K562 (cell line): ENCODE results near the gene SOX8. TPM values are rescaled to one million over a fixed set of nuclear protein-coding genes. Genes with fewer than 3 reads are reported as not detected.

Experiments used
- ATAC-seq: fragments of 200-7000 bp; cut with Tn5 transposase; 3 replicates; pipeline ENCODE4 v1.9.1; 2020; ENCODE audit warnings: moderate library complexity
- BruUV-seq: library from RNA; stranded (reverse); fragments of 400-500 nt; replicated peaks from 2 replicates; lab custom pipeline; 2021; lab: Mats Ljungman, UMichigan
- CTCF ChIA-PET: fragments of 300-600 bp; formaldehyde crosslinking; extraction: SDS; loops from one replicate; lab custom pipeline; 2021; ENCODE audit warnings: low intra/inter-chr PET ratio; lab: Yijun Ruan, JAX
- POLR2A ChIA-PET: fragments of 300-600, 350-650 bp; sonication (Branson Sonifier 250); formaldehyde crosslinking; extraction: SDS; loops from one replicate; lab custom pipeline; 2021; ENCODE audit warnings: antibody characterized with exemption, inconsistent platforms; lab: Yijun Ruan, JAX
- DNase-seq, 4 experiments: peaks; one replicate each; pipeline versions ENCODE4 v3.0.0 to v3.0.0-alpha.2; 2011 to 2018; ENCODE audit warnings: low spot score in 3 of 4, mixed read lengths in 3 of 4; ENCODE audit errors: extremely low read depth in 1 of 4
- FAIRE-seq: peaks from 2 replicates; lab custom pipeline; 2011; peaks lifted over from hg19 to GRCh38; lab: Jason Lieb, UNC
- H2AFZ ChIP-seq: 2 replicates; pipeline ENCODE4 v1.6.0; 2011; ENCODE audit warnings: low read depth, low read length, control low read depth, inconsistent platforms
- H3K27ac ChIP-seq: fragments of 200-600 bp; 3 replicates; pipeline ENCODE4 v1.8.0; 2011; ENCODE audit warnings: low read depth, mild to moderate bottlenecking, control low read depth, inconsistent platforms, low read length, moderate library complexity, mixed read lengths; ENCODE audit errors: extremely low read depth
- H3K27me3 ChIP-seq, 2 experiments: fragments of 300-600 bp in 1 of 2; 2 replicates in 1 of 2; 3 replicates in 1 of 2; pipeline versions ENCODE4 v1.6.0 to v1.8.0; 2011; ENCODE audit warnings: inconsistent platforms in 2 of 2, low read length in 2 of 2, mild to moderate bottlenecking in 1 of 2, mixed read lengths in 1 of 2, moderate library complexity in 1 of 2; ENCODE audit not compliant: control insufficient read depth in 2 of 2, insufficient read depth in 2 of 2
- H3K36me3 ChIP-seq: fragments of 300-600 bp; 3 replicates; pipeline ENCODE4 v1.8.0; 2011; ENCODE audit warnings: mild to moderate bottlenecking, low read length, inconsistent platforms; ENCODE audit not compliant: control insufficient read depth, insufficient read depth
- H3K4me1 ChIP-seq, 2 experiments: fragments of 200-600 bp in 1 of 2; replicated peaks in 1 of 2; 2 replicates in 1 of 2; 3 replicates in 1 of 2; pipeline versions ENCODE4 v1.5.1 to v1.8.0; 2011; ENCODE audit warnings: inconsistent platforms in 2 of 2, low read length in 2 of 2, mild to moderate bottlenecking in 1 of 2, mixed read lengths in 1 of 2, moderate library complexity in 1 of 2; ENCODE audit not compliant: control insufficient read depth in 2 of 2, insufficient read depth in 2 of 2
- H3K4me2 ChIP-seq: 2 replicates; pipeline ENCODE4 v1.6.1; 2011; ENCODE audit warnings: low read length, control low read depth, inconsistent platforms, mixed read lengths; ENCODE audit not compliant: insufficient read depth
- H3K4me3 ChIP-seq: fragments of 200-600 bp; sonication (generic), shearing (Covaris generic); 2 replicates; pipeline ENCODE4 v1.5.1; 2016; ENCODE audit warnings: control low read depth, inconsistent platforms
- H3K79me2 ChIP-seq: fragments of 200-600 bp; 3 replicates; pipeline ENCODE4 v1.8.0; 2011; ENCODE audit warnings: low read length, inconsistent platforms; ENCODE audit not compliant: control insufficient read depth, insufficient read depth
- H3K9ac ChIP-seq, 2 experiments: 2 replicates each; pipeline versions ENCODE4 v1.6.0 to v1.6.1; 2011; ENCODE audit warnings: low read depth in 2 of 2, low read length in 2 of 2, control low read depth in 1 of 2, inconsistent platforms in 1 of 2, mild to moderate bottlenecking in 1 of 2, mixed read lengths in 1 of 2; ENCODE audit not compliant: insufficient read depth in 1 of 2
- H3K9me1 ChIP-seq: one replicate; pipeline ENCODE4 v1.6.0; 2011; ENCODE audit warnings: inconsistent platforms, mild to moderate bottlenecking, low read length, moderate library complexity; ENCODE audit not compliant: control insufficient read depth, insufficient read depth
- H3K9me3 ChIP-seq: replicated peaks from 2 replicates; pipeline ENCODE4 v1.5.1; 2011; ENCODE audit warnings: low read depth, low read length, inconsistent platforms; ENCODE audit not compliant: control insufficient read depth, insufficient read depth
- H4K20me1 ChIP-seq: replicated peaks from 2 replicates; pipeline ENCODE4 v1.6.1; 2011; ENCODE audit warnings: low read length, inconsistent platforms, mixed read lengths; ENCODE audit not compliant: control insufficient read depth, insufficient read depth
- ARNT ChIP-seq, 2 experiments: fragments of 450-650 bp; IDR thresholded peaks; 2 replicates each; pipeline ENCODE4 v1.6.1; 2016; ENCODE audit warnings: mild to moderate bottlenecking in 1 of 2
- CSDE1 ChIP-seq, 2 experiments: fragments of 450-650 bp; IDR thresholded peaks; 2 replicates each; pipeline ENCODE4 v1.6.1; 2016; ENCODE audit warnings: mild to moderate bottlenecking in 1 of 2
- HDAC2 ChIP-seq: fragments of 450-650 bp; IDR thresholded peaks from 2 replicates; pipeline ENCODE4 v1.6.1; 2016; ENCODE audit warnings: mild to moderate bottlenecking
- ZNF263 ChIP-seq: sonication (generic); formaldehyde crosslinking; IDR thresholded peaks from 2 replicates; pipeline ENCODE4 v1.8.0; 2022; ENCODE audit warnings: mild to moderate bottlenecking, missing genetic modification reagents, borderline replicate concordance
- WGBS: fragments of 100-300 bp; shearing (Covaris generic); methylation state at CpG from one replicate; pipeline ENCODE4 v1.1.6; 2016; ENCODE audit warnings: low coverage, mixed read lengths; ENCODE audit not compliant: insufficient coverage; ENCODE audit errors: missing lambda C conversion rate; 5-methylcytosine and 5-hydroxymethylcytosine counted together
- in situ Hi-C: fragments of 300-500 bp; cut with MboI; formaldehyde crosslinking; loops from 4 replicates; pipeline ENCODE4 v1.15.0; 2018; ENCODE audit warnings: inconsistent platforms, mixed read lengths
- intact Hi-C: fragments of 100-400 bp; cut with micrococcal nuclease; formaldehyde crosslinking; loops from 2 replicates; pipeline ENCODE4 v1.14.2; 2022
- polyA plus RNA-seq, 8 experiments: library from polyadenylated mRNA; depleted of rRNA in 4 of 8; stranded (reverse) in 5 of 8; unstranded in 3 of 8; fragments of >200 nt; fragmentation: Nextera tagmentation in 2 of 8; fragmentation: Illumina TruSeq in 1 of 8; extraction: Ambion mirVana in 2 of 8; extraction: Trizol in 1 of 8; gene quantifications; 2 replicates each; pipeline versions ENCODE4 v1.2.1 to v1.2.3, GENCODE V29; 2011 to 2014; ENCODE audit warnings: inconsistent platforms in 1 of 8, missing spikeins in 1 of 8
- total RNA-seq, 7 experiments: library from RNA; depleted of rRNA in 6 of 7; stranded (reverse); fragments of >200 nt in 6 of 7; fragmentation: Illumina TruSeq in 2 of 7; extraction: Trizol in 2 of 7; gene quantifications; 2 replicates each; pipeline versions ENCODE4 v1.2.1 to v1.2.3, GENCODE V29; 2011 to 2021; ENCODE audit warnings: low replicate concordance in 1 of 7

The SOX8 gene
- total and polyA plus RNA-seq, 9 of the 15 experiments (the other 6 are each of a cell fraction or from before 2014, with no cell fraction given): 0.07 to 0.15 (median 0.15) TPM; not detected in 6

DNA sequence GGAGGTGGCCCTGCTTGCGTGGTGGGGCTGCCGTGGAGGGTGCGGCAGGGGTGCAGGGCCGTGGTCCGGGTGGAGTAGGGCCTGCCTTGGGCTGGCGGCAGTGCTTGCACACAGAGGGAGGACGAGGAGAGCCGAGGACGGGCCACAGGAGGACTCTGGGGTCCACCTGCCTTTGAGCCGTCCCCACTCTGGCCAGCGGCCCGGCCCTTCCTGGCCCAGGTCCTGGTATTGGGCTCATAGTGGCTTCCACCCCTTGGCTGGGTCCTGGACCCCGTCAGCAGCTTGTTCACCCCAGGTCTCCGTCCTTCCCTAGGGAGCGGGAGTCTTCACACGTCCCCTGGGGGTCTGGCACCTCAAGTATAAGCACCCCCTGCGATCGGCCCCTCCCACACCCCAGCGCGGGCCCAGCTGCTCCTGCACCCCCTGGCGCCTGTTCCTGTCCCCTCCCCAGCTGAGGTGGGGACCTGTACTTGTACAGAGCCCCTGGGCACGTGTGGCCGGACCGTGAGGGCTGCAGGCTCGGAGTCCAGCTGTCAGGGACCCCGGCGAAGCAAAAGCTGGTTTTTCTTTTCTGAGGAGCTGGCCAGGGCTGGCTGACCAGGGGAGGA is 40.1 kb downstream of the SOX8 start:
- Histone ChIP-seq H3K9me1 (no peaks in the 10 kb centered on the region), H3K27me3 (peaks cover 53 to 91% of the 10 kb centered on the region in 2 experiments; a peak in 4 of 5 replicates), H3K9ac (no peak overlapping the region), H4K20me1 (peaks cover 14% of the 10 kb centered on the region), H3K4me2 (no peak overlapping the region)
- 2% methylated on average over 19 of the region's 27 CpGs for WGBS
- no peak for DNase-seq
- in situ Hi-C loops: no loop called here
- TF ChIP-seq ZNF263 (0 out of 2 replicates have a peak, but pooled peaks have one; percentile 16), HDAC2 (no peak), ARNT (IDR thresholded peaks at IDR 0.05) (no peak)
- TF ChIP-seq, all 486 proteins: peak for 1
- Histone ChIP-seq H3K79me2 (no peaks in the 10 kb centered on the region), H3K36me3 (no peaks in the 10 kb centered on the region), H2AFZ (no peak overlapping the region), H3K9me3 (no peaks in the 10 kb centered on the region), H3K4me1 (peaks cover 0 to 34% of the 10 kb centered on the region in 2 experiments; a peak in 1 of 5 replicates), H3K4me3 (no peak overlapping the region), H3K27ac (no peak overlapping the region)
- intact Hi-C loops: no loop called here
- ChIA-PET CTCF (no interaction called here), POLR2A (no interaction called here)
- FAIRE-seq (no peak), ATAC-seq (no peak)
- no TSS peak for BruUV-seq

DNA sequence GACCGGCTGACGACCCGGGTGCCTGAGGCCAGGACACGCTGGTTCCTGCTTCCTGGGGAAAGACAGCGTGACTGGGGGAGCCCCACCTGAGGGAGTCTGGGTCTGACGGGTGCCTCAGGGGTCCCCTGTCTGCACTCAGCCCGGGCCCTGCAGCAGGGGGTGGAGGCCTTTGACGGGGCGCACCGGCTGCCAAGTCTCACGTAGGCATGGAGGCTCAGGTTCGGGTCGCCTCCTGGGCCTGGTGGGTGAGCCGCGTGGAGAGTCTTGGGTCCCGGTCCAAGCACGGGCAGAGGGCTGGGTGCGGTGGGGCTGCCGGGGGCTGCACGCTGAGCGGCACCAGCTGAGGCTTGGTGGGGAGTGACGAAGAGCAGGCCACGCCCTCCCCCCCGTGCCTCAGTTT is 40.9 kb downstream of the SOX8 start:
- peaks cover 21% of the 10 kb centered on the region for H4K20me1 ChIP-seq
- no peaks in the 10 kb centered on the region for H3K9me1 ChIP-seq
- ChIA-PET CTCF (no interaction called here), POLR2A (interaction anchor here (0.6 kb wide), 1 partner anchor 31 kb away, joined by 3 read pairs; no protein-coding TSS in a partner anchor)
- H3K36me3 ChIP-seq: no peaks in the 10 kb centered on the region
- WGBS: 17% methylated on average over 13 of the region's 24 CpGs
- no peaks in the 10 kb centered on the region for H3K9me3 ChIP-seq
- H3K4me3 ChIP-seq: no peak overlapping the region
- no peak for TF ChIP-seq CSDE1 (IDR thresholded peaks at IDR 0.05)
- H3K4me1 ChIP-seq: peaks cover 0 to 34% of the 10 kb centered on the region in 2 experiments; a peak in 1 of 5 replicates
- DNase-seq: no peak
- intact Hi-C loops (no loop called here), in situ Hi-C loops (no loop called here)
- no peaks in the 10 kb centered on the region for H3K79me2 ChIP-seq
- no peak for FAIRE-seq
- no TSS peak for BruUV-seq
- H3K9ac ChIP-seq: no peak overlapping the region
- ATAC-seq: no peak
- H3K27ac ChIP-seq: no peak overlapping the region
- H3K4me2 ChIP-seq: no peak overlapping the region
- no peak overlapping the region for H2AFZ ChIP-seq
- H3K27me3 ChIP-seq: peaks cover 57 to 94% of the 10 kb centered on the region in 2 experiments; a peak in 4 of 5 replicates
